Ovary (tissue), 9 donors: ENCODE data around the gene GPA33. TPM values are rescaled to one million over a fixed set of nuclear protein-coding genes. Genes with fewer than 3 reads are reported as not detected.

Source experiments
- DNase-seq, 5 donors: peaks; one replicate each; pipeline ENCODE4 v3.0.0-alpha.2; 2019 to 2020
- H3K27ac ChIP-seq, 2 donors: fragments of 200-600 bp; one replicate each; pipeline versions ENCODE4 v1.5.1 to v1.8.0; 2019 to 2022
- H3K27me3 ChIP-seq: fragments of 200-600 bp; one replicate; pipeline ENCODE4 v1.8.0; 2022
- H3K36me3 ChIP-seq: fragments of 200-600 bp; sonication (generic); one replicate; pipeline ENCODE4 v1.5.1; 2019
- H3K4me1 ChIP-seq: one replicate; pipeline ENCODE4 v1.8.1; 2013; ENCODE audit warnings: mild to moderate bottlenecking, moderate library complexity; ENCODE audit not compliant: insufficient read depth
- H3K4me3 ChIP-seq: fragments of 200-600 bp; sonication (generic); one replicate; pipeline ENCODE4 v1.5.1; 2017
- H3K9me3 ChIP-seq, 2 donors: fragments of 200-600 bp in 1 of 2; sonication (generic) in 1 of 2; one replicate each; pipeline versions ENCODE4 v1.5.1 to v1.8.1; 2013 to 2019; ENCODE audit warnings: mild to moderate bottlenecking in 1 of 2, moderate library complexity in 1 of 2
- CTCF ChIP-seq, 3 donors: fragments of 450-650 bp in 2 of 3; fragments of 200-600 bp in 1 of 3; IDR thresholded peaks; one replicate each; pipeline versions ENCODE4 v1.5.1 to v1.8.0; 2016 to 2022; ENCODE audit warnings: antibody characterized with exemption in 3 of 3, mild to moderate bottlenecking in 1 of 3
- EP300 ChIP-seq: sonication (generic); formaldehyde crosslinking; IDR thresholded peaks from one replicate; pipeline ENCODE4 v1.6.1; 2017; ENCODE audit warnings: antibody characterized with exemption
- POLR2A ChIP-seq: fragments of 450-650 bp; IDR thresholded peaks from one replicate; pipeline ENCODE4 v1.6.1; 2017; ENCODE audit warnings: antibody characterized with exemption, mild to moderate bottlenecking, moderate library complexity
- WGBS, 3 donors: extraction: QIAGEN DNeasy Blood & Tissue Kit in 1 of 3; methylation state at CpG; one replicate each; pipeline versions ENCODE4 v1.1.5 to v1.1.7; 2013 to 2017; 5-methylcytosine and 5-hydroxymethylcytosine counted together
- intact Hi-C, 4 donors: fragments of 100-400 bp; cut with DNase I; formaldehyde crosslinking; loops; one replicate each; pipeline versions ENCODE4 v1.11.0 to v1.15.1; 2022 to 2023
- polyA plus RNA-seq, 2 donors: library from polyadenylated mRNA; stranded (reverse); fragments of 200-250 nt in 1 of 2; fragments of 350-450 nt in 1 of 2; fragmentation: Illumina TruSeq in 1 of 2; extraction: RNeasy Lipid Tissue Mini Kit (QIAGEN cat#74804) in 1 of 2; gene quantifications; one replicate each; pipeline ENCODE4 v1.2.3, GENCODE V29; 2013 to 2014
- total RNA-seq, 7 donors: library from RNA; depleted of rRNA in 2 of 7; stranded (reverse); fragments of >200 nt in 2 of 7; fragmentation: NEBNext Ultra II Directional in 3 of 7; extraction: Animal tissue kit (Norgen Biotek cat#: 25700) in 3 of 7; gene quantifications; one replicate each; pipeline versions ENCODE4 v1.1.0 to v1.2.4, GENCODE V29; 2016 to 2023
- donor health status: DM: no; HTN: no; CAD: no; lungs with moderate emphysema.
- donor health status: DM: no; HTN: no; CAD: no.
- donor health status: Bipolar disorder and iron deficiency.
- donor health status: DM: yes; HTN: yes; CAD: no.
- donor health status: DM: no; HTN: no; CAD: no.
- donor health status: DM: yes; HTN: yes; CAD: no.

GPA33 gene
- total and polyA plus RNA-seq, 9 donors, result 0.06 to 1.3 (median 0.43) TPM; not detected in 5

- TF ChIP-seq CTCF (IDR thresholded peaks at IDR 0.05) (no peak), EP300 (no peak), POLR2A (no peak)
- WGBS, 3 donors, result 22 to 43% (median 27%) methylated on average over 1 of the region's 1 CpG
- H3K4me3 ChIP-seq, result no peak overlapping the region
- H3K27me3 ChIP-seq, result no peaks in the 10 kb centered on the region
- intact Hi-C loops, result no loop called here
- no peaks in the 10 kb centered on the region for H3K36me3 ChIP-seq
- no peak for DNase-seq
- peaks cover 2% of the 10 kb centered on the region for H3K4me1 ChIP-seq
- H3K9me3 ChIP-seq, result no peaks in the 10 kb centered on the region
- H3K27ac ChIP-seq, result no peak overlapping the region
These were observed 26.0 kb upstream of the GPA33 start for GRCh38 chr1:167116174-167116573.

- Histone ChIP-seq H3K27ac (no peak overlapping the region), H3K9me3 (no peaks in the 10 kb centered on the region), H3K4me3 (no peak overlapping the region), H3K27me3 (no peaks in the 10 kb centered on the region), H3K36me3 (no peaks in the 10 kb centered on the region), H3K4me1 (no peaks in the 10 kb centered on the region)
- no peak for DNase-seq
- intact Hi-C loops, result no loop called here
- no peak for TF ChIP-seq EP300
- TF ChIP-seq CTCF (IDR thresholded peaks at IDR 0.05), result no peak
- no peak for TF ChIP-seq POLR2A
- WGBS, 3 donors, result 18 to 31% (median 26%) methylated on average over 5 of the region's 5 CpGs
These were observed 25.5 kb upstream of the GPA33 start for GRCh38 chr1:167115655-167116054.

- no peaks in the 10 kb centered on the region for H3K36me3 ChIP-seq
- no peaks in the 10 kb centered on the region for H3K4me1 ChIP-seq
- no peak overlapping the region for H3K27ac ChIP-seq
- intact Hi-C loops, result no loop called here
- TF ChIP-seq EP300, result no peak
- no peak for TF ChIP-seq POLR2A
- TF ChIP-seq CTCF (IDR thresholded peaks at IDR 0.05), result no peak
- H3K9me3 ChIP-seq, result peaks cover 0 to 3% of the 10 kb centered on the region in 2 donors
- no peak for DNase-seq
- no peaks in the 10 kb centered on the region for H3K27me3 ChIP-seq
- H3K4me3 ChIP-seq, result no peak overlapping the region
These were observed 24.5 kb upstream of the GPA33 start for GRCh38 chr1:167114725-167115124.

GRCh38 chr1:167111868-167112709, 21.9 kb upstream of the GPA33 start:
- Histone ChIP-seq H3K4me3 (no peak overlapping the region), H3K36me3 (no peaks in the 10 kb centered on the region), H3K4me1 (no peaks in the 10 kb centered on the region), H3K9me3 (peaks cover 0 to 4% of the 10 kb centered on the region in 2 donors), H3K27ac (no peak overlapping the region), H3K27me3 (no peaks in the 10 kb centered on the region)
- DNase-seq, result no peak
- 79 to 88% (median 88%) methylated on average over 4 of the region's 4 CpGs for WGBS, 3 donors
- intact Hi-C loops, result no loop called here
- TF ChIP-seq CTCF (IDR thresholded peaks at IDR 0.05), result no peak
- TF ChIP-seq POLR2A, result no peak
- no peak for TF ChIP-seq EP300
